Stimulated activated CD4-positive, alpha-beta T cell treated with anti-CD3 and anti-CD28 coated beads, TNF-alpha, amount 100 ng/mL, for 1 hour (primary cell): ENCODE data around the gene C5AR1.
"Not testable (repeated sequence)": the region's sequence is repeated elsewhere in the genome, so short reads cannot be mapped to it uniquely, and the experiment has no call there.

Experiments
- DNase-seq, 3 donors: peaks; one replicate each; pipeline ENCODE4 v3.0.0-alpha.2; 2020; ENCODE audit warnings: low read depth in 3 of 3, low spot score in 1 of 3

The C5AR1 gene

GRCh38 chr19:47309608-47310007, at the start of gene C5AR1:
TSS of gene C5AR1 (plus strand) at chr19:47309861. CDS start at chr19:47309896, 35 bp downstream.
- DNase-seq = no peak

- DNase-seq = no peak
These were observed 49.2 kb upstream of the C5AR1 start for GRCh38 chr19:47260476-47260875.

GRCh38 chr19:47261946-47262793, 47.5 kb upstream of the C5AR1 start:
- DNase-seq = not testable (repeated sequence)

- no peak for DNase-seq
These were observed 45.0 kb upstream of the C5AR1 start for GRCh38 chr19:47264629-47265028.

GRCh38 chr19:47266401-47266941, 43.2 kb upstream of the C5AR1 start:
- DNase-seq = no peak

GRCh38 chr19:47267350-47267759, 42.3 kb upstream of the C5AR1 start:
- no peak for DNase-seq

- no peak for DNase-seq
These were observed 41.6 kb upstream of the C5AR1 start for GRCh38 chr19:47268028-47268427.

- no peak for DNase-seq
These were observed 40.1 kb upstream of the C5AR1 start for GRCh38 chr19:47269596-47269995.

GRCh38 chr19:47270408-47270807, 39.3 kb upstream of the C5AR1 start:
- no peak for DNase-seq

- DNase-seq = no peak
These were observed 37.7 kb upstream of the C5AR1 start for GRCh38 chr19:47271949-47272348.

- peak in 1 of 3 donors; percentile 47 for DNase-seq
These were observed 37.0 kb upstream of the C5AR1 start for GRCh38 chr19:47272448-47273312.

- DNase-seq = peak; percentile 73 to 76 (median 75)
These were observed 36.2 kb upstream of the C5AR1 start for GRCh38 chr19:47273313-47274070.

GRCh38 chr19:47274071-47274890, 35.4 kb upstream of the C5AR1 start, which contains the start of gene INAFM1:
TSS of gene INAFM1 (plus strand) at chr19:47274885. CDS start at chr19:47274920, 35 bp downstream.
- DNase-seq = peak; percentile 99 to 100 (median 100)

- DNase-seq = no peak
These were observed 34.5 kb upstream of the C5AR1 start for GRCh38 chr19:47274891-47275761.

GRCh38 chr19:47275791-47276461, 33.7 kb upstream of the C5AR1 start:
- DNase-seq = no peak

- not testable (repeated sequence) for DNase-seq
These were observed 33.1 kb upstream of the C5AR1 start for GRCh38 chr19:47276513-47276912.

- peak in 1 of 3 donors; percentile 45 for DNase-seq
These were observed 29.4 kb upstream of the C5AR1 start for GRCh38 chr19:47280183-47280797.
